ENCODE data around the gene HIVEP1.

Gene HIVEP1

DNA sequence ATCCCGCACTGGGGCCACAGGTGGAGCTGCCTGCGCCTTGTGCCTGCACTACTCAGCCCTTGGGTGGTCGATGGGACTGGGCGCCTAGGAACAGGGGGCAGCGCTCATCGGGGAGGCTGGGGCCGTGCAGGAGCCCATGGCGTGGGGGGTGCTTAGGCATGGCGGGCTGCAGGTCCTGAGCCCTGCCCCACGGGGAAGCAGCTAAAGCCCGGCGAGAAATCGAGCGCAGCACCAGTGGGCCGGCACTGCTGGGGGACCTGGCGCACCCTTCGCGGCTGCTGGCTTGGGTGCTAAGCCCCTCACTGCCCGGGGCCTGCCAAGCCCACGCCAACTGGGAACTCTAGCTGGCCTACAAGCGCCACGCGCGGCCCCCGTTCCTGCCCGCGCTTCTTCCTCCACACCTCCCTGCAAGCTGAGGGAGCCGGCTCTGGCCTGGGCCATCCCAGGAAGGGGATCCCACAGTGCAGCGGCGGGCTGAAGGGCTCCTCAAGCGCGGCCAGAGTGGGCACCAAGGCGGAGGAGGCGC is 5.8 kb downstream of the HIVEP1 start:
- H3K9me3 ChIP-seq (ENCODE audit: insufficient read depth, low read length) = peaks cover 23% of the 10 kb centered on the region
- H3K4me1 ChIP-seq (ENCODE audit: insufficient read depth, insufficient read length) = no peaks in the 10 kb centered on the region
- no peak for TF ChIP-seq SUZ12 (IDR thresholded peaks at IDR 0.05; ENCODE audit: extremely low read depth, insufficient read depth, insufficient read length)
- TF ChIP-seq ZNF274 (IDR thresholded peaks at IDR 0.05; ENCODE audit: low read depth, low read length) = no peak
- TF ChIP-seq YY1 (IDR thresholded peaks at IDR 0.05; ENCODE audit: insufficient read depth, insufficient read length) = no peak
- H3K4me3 ChIP-seq (ENCODE audit: insufficient read length, low read depth) = no peak overlapping the region
- no peak overlapping the region for H3K9ac ChIP-seq (ENCODE audit: insufficient read length, low read depth)
- H3K36me3 ChIP-seq (ENCODE audit: insufficient read depth, insufficient read length, low read length) = peaks cover 54% of the 10 kb centered on the region
- no peak for DNase-seq (ENCODE audit: low read depth, low spot score)
- no peaks in the 10 kb centered on the region for H3K27me3 ChIP-seq (ENCODE audit: insufficient read depth, insufficient read length)

DNA sequence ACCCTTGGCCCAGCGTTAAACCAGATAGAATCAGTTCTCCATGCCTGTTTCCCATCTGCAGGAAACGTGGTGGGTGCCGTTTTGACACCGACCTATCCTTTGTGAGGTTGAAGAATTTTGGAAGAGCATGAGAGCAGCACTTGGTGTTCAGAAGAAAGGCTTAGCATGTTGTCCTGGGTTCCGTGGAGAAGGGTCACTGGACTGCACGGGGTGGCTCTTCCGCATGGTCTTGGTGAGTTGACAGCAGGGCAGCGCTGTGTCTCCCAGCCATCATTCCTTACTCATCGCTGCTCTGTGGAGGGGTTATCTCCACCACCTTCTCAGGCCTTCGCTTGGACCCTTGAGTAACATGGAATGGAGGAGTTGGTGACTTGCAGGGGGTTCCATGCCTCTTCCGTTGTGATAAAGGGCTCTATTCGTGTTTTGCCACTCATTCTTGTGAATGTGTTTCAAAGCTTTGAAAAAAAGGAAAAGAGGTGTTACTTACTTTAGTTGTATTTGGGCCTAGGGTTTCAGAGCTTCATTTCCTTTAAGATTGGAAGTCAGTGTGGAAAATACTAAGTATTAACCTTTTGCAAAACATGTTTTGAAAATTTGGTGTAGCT is 8.2 kb downstream of the HIVEP1 start:
- Histone ChIP-seq H3K4me3 (ENCODE audit: insufficient read length, low read depth) (no peak overlapping the region), H3K36me3 (ENCODE audit: insufficient read depth, insufficient read length, low read length) (peaks cover 52% of the 10 kb centered on the region), H3K27me3 (ENCODE audit: insufficient read depth, insufficient read length) (no peaks in the 10 kb centered on the region), H3K9ac (ENCODE audit: insufficient read length, low read depth) (no peak overlapping the region), H3K4me1 (ENCODE audit: insufficient read depth, insufficient read length) (no peaks in the 10 kb centered on the region), H3K9me3 (ENCODE audit: insufficient read depth, low read length) (peaks cover 11% of the 10 kb centered on the region; the same call in 1 of the 2 replicates)
- DNase-seq (ENCODE audit: low read depth, low spot score) = no peak
- TF ChIP-seq SUZ12 (IDR thresholded peaks at IDR 0.05; ENCODE audit: extremely low read depth, insufficient read depth, insufficient read length) (no peak), YY1 (IDR thresholded peaks at IDR 0.05; ENCODE audit: insufficient read depth, insufficient read length) (no peak), ZNF274 (IDR thresholded peaks at IDR 0.05; ENCODE audit: low read depth, low read length) (no peak)

DNA sequence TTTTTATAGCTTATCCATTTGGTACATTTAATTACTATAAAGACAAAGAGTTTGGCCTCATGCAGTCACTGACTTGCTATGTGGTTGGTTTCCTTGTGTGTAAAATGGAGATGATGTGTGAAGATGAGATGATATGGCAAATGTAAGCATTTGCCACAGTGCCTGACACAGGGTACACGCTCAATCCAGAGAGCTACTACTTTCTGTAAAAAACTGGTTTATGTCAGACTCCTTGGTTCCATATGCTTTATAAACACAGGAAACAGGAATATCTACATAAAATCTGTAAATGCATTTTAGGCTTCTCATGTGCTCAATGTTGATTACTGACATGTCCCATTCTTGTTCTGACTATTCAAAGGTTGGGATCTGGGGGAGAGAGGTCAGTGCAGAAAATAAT is 10.4 kb downstream of the HIVEP1 start:
- Histone ChIP-seq H3K4me3 (ENCODE audit: insufficient read length, low read depth) (no peak overlapping the region), H3K27me3 (ENCODE audit: insufficient read depth, insufficient read length) (no peaks in the 10 kb centered on the region), H3K4me1 (ENCODE audit: insufficient read depth, insufficient read length) (no peaks in the 10 kb centered on the region), H3K36me3 (ENCODE audit: insufficient read depth, insufficient read length, low read length) (peaks cover 35% of the 10 kb centered on the region), H3K9me3 (ENCODE audit: insufficient read depth, low read length) (no peaks in the 10 kb centered on the region), H3K9ac (ENCODE audit: insufficient read length, low read depth) (no peak overlapping the region)
- no peak for DNase-seq (ENCODE audit: low read depth, low spot score)
- no peak for TF ChIP-seq YY1 (IDR thresholded peaks at IDR 0.05; ENCODE audit: insufficient read depth, insufficient read length)
- TF ChIP-seq SUZ12 (IDR thresholded peaks at IDR 0.05; ENCODE audit: extremely low read depth, insufficient read depth, insufficient read length) = no peak
- TF ChIP-seq ZNF274 (IDR thresholded peaks at IDR 0.05; ENCODE audit: low read depth, low read length) = no peak

DNA sequence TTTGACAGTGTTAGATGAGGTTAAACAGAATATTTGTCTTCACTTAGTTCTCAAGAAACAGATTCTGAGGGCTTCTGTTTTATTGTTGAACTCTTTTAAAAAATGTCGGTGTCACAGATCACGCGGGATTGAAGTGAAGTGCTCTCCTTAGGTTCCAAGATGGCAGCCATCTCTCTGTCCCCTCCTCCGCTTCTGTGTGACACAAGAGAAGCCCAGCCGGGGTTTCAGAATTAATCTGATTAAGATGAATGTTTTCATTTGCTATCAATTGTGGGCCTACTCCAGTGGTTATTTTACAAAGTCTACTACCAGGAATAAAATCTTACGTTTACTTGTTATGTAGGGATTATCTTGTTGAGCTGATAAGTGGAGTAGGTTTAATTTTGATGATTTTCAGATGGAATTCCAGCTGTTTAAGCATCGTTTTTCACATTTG is 10.9 kb downstream of the HIVEP1 start:
- TF ChIP-seq YY1 (IDR thresholded peaks at IDR 0.05; ENCODE audit: insufficient read depth, insufficient read length) = no peak
- no peak for TF ChIP-seq SUZ12 (IDR thresholded peaks at IDR 0.05; ENCODE audit: extremely low read depth, insufficient read depth, insufficient read length)
- TF ChIP-seq ZNF274 (IDR thresholded peaks at IDR 0.05; ENCODE audit: low read depth, low read length) = no peak
- Histone ChIP-seq H3K4me3 (ENCODE audit: insufficient read length, low read depth) (no peak overlapping the region), H3K9ac (ENCODE audit: insufficient read length, low read depth) (no peak overlapping the region), H3K36me3 (ENCODE audit: insufficient read depth, insufficient read length, low read length) (peaks cover 33% of the 10 kb centered on the region), H3K4me1 (ENCODE audit: insufficient read depth, insufficient read length) (no peaks in the 10 kb centered on the region), H3K27me3 (ENCODE audit: insufficient read depth, insufficient read length) (no peaks in the 10 kb centered on the region), H3K9me3 (ENCODE audit: insufficient read depth, low read length) (no peaks in the 10 kb centered on the region)
- DNase-seq (ENCODE audit: low read depth, low spot score) = no peak

DNA sequence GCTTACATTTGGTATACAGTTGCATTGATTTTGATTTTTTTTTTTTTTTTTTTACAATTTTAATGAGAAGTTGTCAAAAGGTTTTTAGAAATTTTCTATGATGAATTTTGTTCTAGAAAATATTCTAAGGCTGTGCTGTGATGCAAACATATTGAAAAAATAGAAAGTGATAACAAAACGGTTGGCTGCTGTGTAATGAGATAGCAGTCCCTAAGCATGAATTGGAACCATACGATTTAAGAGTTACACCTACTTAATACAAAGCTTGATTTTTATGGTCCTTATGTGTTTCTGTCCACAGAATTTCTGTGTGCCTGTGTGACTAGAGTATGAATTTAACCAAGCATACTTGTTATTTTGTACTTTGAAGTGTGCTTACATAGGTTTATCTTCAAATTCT is 12.1 kb downstream of the HIVEP1 start:
- Histone ChIP-seq H3K9ac (ENCODE audit: insufficient read length, low read depth) (no peak overlapping the region), H3K36me3 (ENCODE audit: insufficient read depth, insufficient read length, low read length) (peaks cover 24% of the 10 kb centered on the region), H3K4me1 (ENCODE audit: insufficient read depth, insufficient read length) (no peaks in the 10 kb centered on the region), H3K9me3 (ENCODE audit: insufficient read depth, low read length) (no peaks in the 10 kb centered on the region; the same call in 1 of the 2 replicates), H3K4me3 (ENCODE audit: insufficient read length, low read depth) (no peak overlapping the region), H3K27me3 (ENCODE audit: insufficient read depth, insufficient read length) (no peaks in the 10 kb centered on the region)
- no peak for TF ChIP-seq ZNF274 (IDR thresholded peaks at IDR 0.05; ENCODE audit: low read depth, low read length)
- TF ChIP-seq SUZ12 (IDR thresholded peaks at IDR 0.05; ENCODE audit: extremely low read depth, insufficient read depth, insufficient read length) = no peak
- no peak for TF ChIP-seq YY1 (IDR thresholded peaks at IDR 0.05; ENCODE audit: insufficient read depth, insufficient read length)
- DNase-seq (ENCODE audit: low read depth, low spot score) = no peak

DNA sequence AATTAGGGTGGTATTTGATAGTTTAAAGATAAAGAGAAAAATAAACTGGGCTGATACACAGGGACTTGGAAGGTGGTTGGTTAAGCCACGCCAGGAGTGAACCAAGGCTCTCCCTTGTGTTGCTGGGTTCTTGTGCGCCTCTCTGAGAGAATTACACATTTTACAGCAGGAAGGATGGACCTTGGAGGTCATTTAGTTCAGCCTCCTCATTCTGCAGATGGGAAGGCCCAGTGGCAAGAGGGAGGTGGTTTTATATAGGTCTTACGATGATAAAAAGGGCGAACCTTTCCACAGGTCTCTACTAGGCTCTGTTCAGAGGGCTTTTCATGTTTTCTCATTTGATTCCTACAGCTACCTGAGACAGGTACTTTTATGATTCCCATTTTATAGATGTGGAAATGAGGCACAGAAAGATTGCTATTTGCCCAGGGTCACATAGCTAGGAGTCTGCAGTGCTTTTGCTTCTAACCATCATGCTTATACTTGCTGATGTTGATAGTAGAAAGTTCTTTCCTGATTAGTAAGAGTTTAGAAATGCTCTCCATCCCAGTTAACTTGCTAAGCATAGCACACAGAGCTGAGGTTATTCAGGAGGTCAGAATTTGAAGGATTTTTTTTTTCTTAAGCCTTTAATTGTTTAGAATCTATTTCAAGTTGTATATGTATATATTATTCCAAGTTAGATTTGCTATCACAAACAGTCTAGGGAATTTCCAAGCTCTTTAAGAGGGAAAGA is 12.8 kb downstream of the HIVEP1 start:
- TF ChIP-seq SUZ12 (IDR thresholded peaks at IDR 0.05; ENCODE audit: extremely low read depth, insufficient read depth, insufficient read length) = no peak
- no peak for TF ChIP-seq YY1 (IDR thresholded peaks at IDR 0.05; ENCODE audit: insufficient read depth, insufficient read length)
- TF ChIP-seq ZNF274 (IDR thresholded peaks at IDR 0.05; ENCODE audit: low read depth, low read length) = no peak
- Histone ChIP-seq H3K4me1 (ENCODE audit: insufficient read depth, insufficient read length) (no peaks in the 10 kb centered on the region), H3K9ac (ENCODE audit: insufficient read length, low read depth) (no peak overlapping the region), H3K9me3 (ENCODE audit: insufficient read depth, low read length) (peaks cover 2% of the 10 kb centered on the region; the same call in 1 of the 2 replicates), H3K27me3 (ENCODE audit: insufficient read depth, insufficient read length) (no peaks in the 10 kb centered on the region), H3K4me3 (ENCODE audit: insufficient read length, low read depth) (no peak overlapping the region), H3K36me3 (ENCODE audit: insufficient read depth, insufficient read length, low read length) (peaks cover 19% of the 10 kb centered on the region)
- DNase-seq (ENCODE audit: low read depth, low spot score) = no peak

DNA sequence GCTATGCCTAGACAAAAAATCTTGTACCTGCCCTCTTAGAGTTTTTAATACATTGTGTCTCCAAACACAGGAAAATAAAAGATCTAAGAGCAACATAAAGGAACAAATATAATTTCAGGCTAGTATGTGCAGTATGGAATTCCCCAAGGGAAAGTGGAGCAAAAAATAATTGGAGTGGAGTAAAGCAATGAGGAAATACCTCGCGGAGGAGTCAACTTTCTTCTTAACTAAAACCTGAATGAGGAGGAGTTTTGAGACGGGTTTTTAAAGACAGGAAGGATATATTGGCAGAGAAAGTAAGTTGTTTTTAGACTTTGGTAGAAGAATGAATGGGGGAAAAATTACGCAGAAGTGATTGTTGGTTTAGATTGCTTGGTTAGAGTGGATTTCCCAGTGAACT is 14.0 kb downstream of the HIVEP1 start:
- no peaks in the 10 kb centered on the region for H3K4me1 ChIP-seq (ENCODE audit: insufficient read depth, insufficient read length)
- H3K9me3 ChIP-seq (ENCODE audit: insufficient read depth, low read length) = peaks cover 6% of the 10 kb centered on the region
- H3K27me3 ChIP-seq (ENCODE audit: insufficient read depth, insufficient read length) = no peaks in the 10 kb centered on the region
- peaks cover 11% of the 10 kb centered on the region for H3K36me3 ChIP-seq (ENCODE audit: insufficient read depth, insufficient read length, low read length)
- H3K4me3 ChIP-seq (ENCODE audit: insufficient read length, low read depth) = no peak overlapping the region
- H3K9ac ChIP-seq (ENCODE audit: insufficient read length, low read depth) = no peak overlapping the region
- no peak for DNase-seq (ENCODE audit: low read depth, low spot score)
- no peak for TF ChIP-seq YY1 (IDR thresholded peaks at IDR 0.05; ENCODE audit: insufficient read depth, insufficient read length)
